ENCODE measurements around the gene CRIP3.

- no peak for TF ChIP-seq TAF1 (IDR thresholded peaks at IDR 0.05; ENCODE audit: borderline replicate concordance, insufficient read depth, low read length)
- no peak for TF ChIP-seq REST (IDR thresholded peaks at IDR 0.05; ENCODE audit: insufficient read depth in 1 of 2, low read depth in 2 of 2, low read length in 2 of 2)
- TF ChIP-seq POLR2AphosphoS5 (IDR thresholded peaks at IDR 0.05; ENCODE audit: low read depth, low read length) = no peak
These were observed 45.1 kb downstream of the CRIP3 start for GRCh38 chr6:43263314-43264178.
